HG03097 (cell line): ENCODE data around the gene SYT13.

Experiments used
- ATAC-seq: cut with Tn5 transposase; IDR thresholded peaks from one replicate; pipeline ENCODE4 v1.9.1; 2021; ENCODE audit not compliant: unreplicated experiment, low FRiP score

The SYT13 gene

GRCh38 chr11:45225277-45225676, 60.9 kb downstream of the SYT13 start:
- ATAC-seq, result no peak

GRCh38 chr11:45224766-45225165, 61.4 kb downstream of the SYT13 start:
- ATAC-seq, result no peak

- no peak for ATAC-seq
These were observed 62.6 kb downstream of the SYT13 start for GRCh38 chr11:45223496-45223895.

- ATAC-seq, result no peak
These were observed 66.7 kb downstream of the SYT13 start for GRCh38 chr11:45219411-45219810.

GRCh38 chr11:45218705-45219104, 67.4 kb downstream of the SYT13 start:
- ATAC-seq, result no peak

- ATAC-seq, result no peak
These were observed 68.2 kb downstream of the SYT13 start for GRCh38 chr11:45217991-45218390.

- ATAC-seq, result no peak
These were observed 69.2 kb downstream of the SYT13 start for GRCh38 chr11:45216901-45217300.

- ATAC-seq, result no peak
These were observed 70.1 kb downstream of the SYT13 start for GRCh38 chr11:45216031-45216430.

GRCh38 chr11:45215098-45215865, 70.9 kb downstream of the SYT13 start:
- ATAC-seq, result no peak

GRCh38 chr11:45213717-45214116, 72.4 kb downstream of the SYT13 start:
- no peak for ATAC-seq

DNA sequence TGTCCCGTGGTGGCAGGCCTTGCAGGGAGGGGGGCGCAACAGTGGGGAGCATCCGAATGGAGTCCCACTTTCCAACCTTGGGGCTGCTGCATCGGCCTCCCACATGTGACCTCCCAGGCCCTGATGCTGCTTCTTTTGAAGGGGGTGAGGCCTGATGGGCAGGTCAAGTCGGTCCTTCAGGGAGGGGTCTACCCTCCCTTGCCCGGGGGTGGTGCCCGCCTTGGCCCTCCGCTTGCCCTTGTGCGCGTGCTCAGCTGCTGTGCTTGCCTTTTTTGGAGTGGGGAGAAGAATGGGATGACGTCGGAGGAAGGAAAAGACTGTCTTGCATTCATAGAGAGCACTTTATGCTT, 72.8 kb downstream of the SYT13 start:
- ATAC-seq, result no peak

GRCh38 chr11:45212566-45213315, 73.4 kb downstream of the SYT13 start:
- ATAC-seq, result no peak

- no peak for ATAC-seq
These were observed 74.4 kb downstream of the SYT13 start for GRCh38 chr11:45211732-45212131.

DNA sequence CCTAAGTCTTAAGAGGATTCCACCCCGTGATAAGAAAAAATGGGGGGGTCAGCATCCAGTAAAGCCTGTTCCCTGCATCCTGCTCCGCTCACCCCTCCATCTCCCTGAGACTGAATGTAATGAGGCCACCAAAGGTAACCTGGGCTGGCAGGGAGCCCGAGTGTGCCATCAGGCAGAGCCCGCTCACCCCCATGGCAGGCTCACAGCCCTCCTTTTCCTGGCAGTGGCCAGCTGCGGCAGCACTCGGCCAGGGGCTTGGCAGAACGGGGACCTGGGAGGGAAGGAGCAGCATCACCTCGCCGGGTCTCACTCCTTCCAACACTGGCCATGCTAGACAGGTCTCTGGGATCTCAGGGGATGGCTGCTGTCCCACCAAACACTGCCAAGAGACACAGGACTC, 75.3 kb downstream of the SYT13 start:
- ATAC-seq, result no peak

DNA sequence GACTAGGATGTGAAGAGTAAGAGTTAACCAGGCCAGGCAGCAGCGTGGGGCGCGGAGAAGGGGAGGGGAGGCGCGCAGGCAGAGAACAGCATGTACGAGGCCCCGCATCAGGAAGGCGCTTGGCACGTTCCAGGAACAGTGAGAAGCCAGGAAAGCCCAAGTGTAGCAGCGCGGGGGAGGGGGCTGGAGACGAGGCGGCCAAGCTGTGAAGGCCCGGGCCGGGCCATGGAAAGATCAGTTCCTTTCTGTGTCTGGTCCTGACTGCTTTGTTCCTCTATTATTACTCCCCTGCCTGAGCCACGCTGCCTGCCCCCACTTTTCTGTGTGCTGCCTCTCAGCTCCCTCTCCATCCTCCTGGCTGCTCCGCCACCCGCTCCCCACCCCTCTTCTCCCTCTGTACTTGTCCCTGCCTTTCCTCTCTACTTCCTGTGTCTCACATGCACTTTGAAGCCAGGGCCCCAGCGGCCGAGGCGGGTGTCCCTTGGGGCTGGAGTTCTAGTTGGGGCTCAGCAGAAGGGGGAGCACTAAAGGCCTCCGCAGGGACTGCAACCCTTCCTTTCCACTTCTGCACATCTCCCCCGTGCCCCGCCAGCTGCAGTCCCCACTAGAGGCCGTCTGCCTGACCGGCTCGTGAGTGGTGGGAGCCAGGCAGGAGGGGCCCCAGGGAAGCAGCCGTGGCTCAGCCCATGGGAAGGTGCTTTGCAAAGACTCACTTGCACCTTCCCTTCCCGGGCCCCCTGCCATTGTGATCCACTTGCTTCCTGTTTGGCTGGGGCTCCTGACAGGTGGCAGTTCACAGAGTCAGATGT, 76.0 kb downstream of the SYT13 start:
- ATAC-seq, result no peak

DNA sequence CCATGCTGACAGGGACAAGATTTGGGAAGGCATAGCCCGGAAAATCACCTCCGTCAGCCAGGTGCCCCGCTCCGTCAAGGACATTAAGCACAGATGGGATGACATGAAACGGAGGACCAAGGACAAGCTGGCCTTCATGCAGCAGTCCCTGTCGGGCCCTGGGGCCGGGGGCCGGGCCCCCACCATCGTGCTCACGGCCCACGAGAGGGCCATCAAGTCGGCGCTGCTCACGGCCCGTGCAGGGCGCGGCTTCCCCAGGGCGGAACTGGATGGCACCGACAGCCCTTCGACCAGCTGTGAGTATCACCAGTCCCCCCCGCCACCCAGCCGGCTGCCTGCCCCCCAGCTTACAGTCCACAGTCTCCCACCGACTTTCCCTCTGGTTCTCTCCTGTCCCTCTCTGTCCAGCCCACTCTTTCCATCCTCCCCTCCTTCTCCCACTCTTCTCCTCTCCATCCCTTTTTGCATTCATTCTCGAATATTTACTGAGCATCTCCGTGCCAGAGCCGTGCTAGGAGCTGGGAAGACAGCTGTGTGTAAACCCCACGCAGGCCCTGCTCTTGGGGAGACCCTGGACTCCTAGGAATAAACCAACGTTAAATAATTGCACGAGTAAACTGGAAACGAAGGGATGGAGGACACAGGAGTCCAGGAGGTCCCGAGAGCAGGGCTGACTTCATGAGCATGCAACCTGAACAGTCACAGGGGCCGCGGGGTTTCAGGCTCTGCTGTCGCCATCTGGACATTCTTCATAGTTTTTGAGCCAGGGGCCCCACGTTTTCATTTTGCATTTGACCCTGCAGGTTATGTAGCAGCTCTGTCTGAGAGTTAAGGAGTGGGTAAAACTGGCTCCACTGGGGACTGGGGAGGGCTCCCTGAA, 76.9 kb downstream of the SYT13 start:
- ATAC-seq, result no peak

DNA sequence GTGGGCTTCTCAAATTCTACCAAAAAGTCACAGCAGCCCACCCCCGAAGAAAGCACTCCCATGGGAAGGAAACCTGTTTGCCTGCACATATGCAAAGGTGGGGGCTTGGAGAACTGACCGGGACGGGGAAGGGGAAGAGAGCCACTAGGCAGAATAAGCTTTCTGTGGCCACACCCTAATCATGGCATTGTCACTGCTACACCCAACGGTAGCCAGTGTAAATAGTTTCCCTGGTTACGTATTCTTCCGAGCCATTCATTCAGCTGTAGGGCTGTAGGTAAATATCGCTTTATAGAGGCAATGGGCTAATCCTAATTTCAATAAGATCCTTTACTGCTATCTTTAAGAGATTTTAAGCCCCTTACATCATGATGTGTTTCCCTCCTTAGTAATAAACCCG, 78.0 kb downstream of the SYT13 start:
- no peak for ATAC-seq

DNA sequence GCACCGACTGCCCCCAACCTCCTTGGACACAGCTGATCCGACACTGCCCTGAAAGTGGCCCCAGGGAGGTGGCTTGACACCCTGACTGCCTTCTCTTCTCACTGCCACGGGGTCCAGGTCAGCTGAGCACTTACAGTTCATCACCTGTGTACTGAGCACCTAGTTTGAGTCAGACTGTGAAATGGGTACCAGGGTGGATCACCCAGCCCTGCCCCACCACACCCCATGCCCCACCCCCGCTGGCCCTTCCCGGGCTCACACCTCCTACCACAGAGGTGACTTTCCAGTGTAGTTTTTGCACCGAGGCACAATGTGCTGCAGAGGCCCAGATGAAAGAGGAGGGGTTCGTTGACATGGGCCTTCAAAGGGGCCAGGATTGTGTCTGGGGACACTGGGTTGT, 80.2 kb downstream of the SYT13 start:
- no peak for ATAC-seq

DNA sequence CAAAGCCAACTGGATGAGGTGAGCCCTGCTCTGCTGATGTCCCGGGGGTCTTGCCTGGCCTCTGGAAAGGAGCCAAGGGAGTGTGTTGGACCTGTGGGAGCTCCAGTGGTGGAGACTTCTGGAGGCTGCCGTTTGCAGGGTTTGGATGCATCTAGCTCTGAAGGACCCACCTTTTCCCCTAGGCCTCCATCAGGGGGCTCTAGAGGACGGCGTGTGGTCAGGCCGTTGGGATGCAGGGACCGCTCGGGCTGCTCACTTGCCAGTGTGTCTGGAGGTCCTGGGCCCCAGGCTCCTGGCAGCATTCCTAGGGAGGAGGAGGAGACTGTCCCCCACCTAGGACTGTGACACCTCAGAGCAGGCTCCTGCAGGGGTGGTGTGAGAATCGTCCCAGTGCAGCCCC, 81.4 kb downstream of the SYT13 start:
- no peak for ATAC-seq

DNA sequence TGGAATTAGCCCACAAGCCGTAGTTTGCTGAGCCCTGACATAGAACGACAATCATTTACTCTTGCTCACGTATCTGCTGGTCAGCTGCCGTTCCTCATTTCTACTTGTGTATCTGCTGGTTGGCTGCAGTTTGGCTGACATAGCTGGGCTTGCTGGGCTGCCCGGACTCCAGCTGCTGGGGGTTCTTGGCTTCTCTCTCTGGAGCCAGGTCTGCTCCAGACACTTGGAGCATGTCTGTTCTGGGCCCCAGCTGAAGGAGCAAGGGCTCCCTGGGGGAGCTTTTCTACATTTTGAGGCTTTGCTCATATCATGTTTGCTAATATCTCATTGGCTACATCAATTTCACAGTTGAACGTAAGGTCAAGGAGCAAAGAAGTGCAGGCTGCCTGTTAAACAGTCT, 92.4 kb downstream of the SYT13 start:
- ATAC-seq, result no peak
